Caco-2 (cell line): Measurements from ENCODE around the gene WWOX. TPM values are rescaled to one million over a fixed set of nuclear protein-coding genes. Genes with fewer than 3 reads are reported as not detected.
"Not testable (repeated sequence)": the region's sequence is repeated elsewhere in the genome, so short reads cannot be mapped to it uniquely, and the experiment has no call there.

Experiments
- BruUV-seq: library from RNA; stranded (reverse); fragments of 400-500 nt; replicated peaks from 2 replicates; lab custom pipeline; 2021; lab: Mats Ljungman, UMichigan
- CTCF ChIA-PET: fragments of 300-600 bp; sonication (Branson Sonifier 250); formaldehyde crosslinking; loops from one replicate; lab custom pipeline; 2022; ENCODE audit warnings: antibody characterized with exemption; lab: Charles Lee
- POLR2A ChIA-PET: fragments of 300-600 bp; sonication (Branson Sonifier 250); formaldehyde crosslinking; loops from one replicate; lab custom pipeline; 2022; ENCODE audit warnings: antibody characterized with exemption; lab: Charles Lee
- DNase-seq, 2 experiments: peaks; one replicate each; pipeline versions ENCODE4 v3.0.0 to v3.0.0-alpha.2; 2020 to 2022
- H3K27me3 ChIP-seq: replicated peaks from 2 replicates; pipeline ENCODE4 v1.6.0; 2011; ENCODE audit warnings: low read length; ENCODE audit not compliant: control insufficient read depth, insufficient read depth
- H3K36me3 ChIP-seq: 2 replicates; pipeline ENCODE4 v1.5.1; 2011; ENCODE audit warnings: low read length; ENCODE audit not compliant: control insufficient read depth, insufficient read depth
- H3K4me1 ChIP-seq: fragments of 250-450 bp; sonication (Bioruptor Pico); 2 replicates; pipeline ENCODE4 v1.5.1; 2020; ENCODE audit warnings: mild to moderate bottlenecking
- H3K4me3 ChIP-seq: 2 replicates; pipeline ENCODE4 v1.5.1; 2011; ENCODE audit warnings: low read depth, mild to moderate bottlenecking, control low read depth, low read length
- H3K9me3 ChIP-seq: fragments of 250-450 bp; sonication (Bioruptor Pico); 2 replicates; pipeline ENCODE4 v1.5.1; 2020; ENCODE audit warnings: mild to moderate bottlenecking, moderate library complexity
- H3K27ac Mint-ChIP-seq: one replicate; pipeline ENCODE4 v1.8.0; 2022; ENCODE audit warnings: mixed read lengths; ENCODE audit not compliant: unreplicated experiment
- H3K27me3 Mint-ChIP-seq: one replicate; pipeline ENCODE4 v1.8.0; 2022; ENCODE audit warnings: mixed read lengths; ENCODE audit not compliant: insufficient read depth, unreplicated experiment
- H3K36me3 Mint-ChIP-seq: one replicate; pipeline ENCODE4 v1.8.0; 2022; ENCODE audit warnings: mild to moderate bottlenecking, mixed read lengths; ENCODE audit not compliant: insufficient read depth, unreplicated experiment
- H3K4me1 Mint-ChIP-seq: one replicate; pipeline ENCODE4 v1.8.0; 2022; ENCODE audit warnings: low read depth, mixed read lengths; ENCODE audit not compliant: unreplicated experiment
- H3K4me3 Mint-ChIP-seq: one replicate; pipeline ENCODE4 v1.8.0; 2022; ENCODE audit warnings: mild to moderate bottlenecking, moderate library complexity, mixed read lengths; ENCODE audit not compliant: unreplicated experiment
- H3K9me3 Mint-ChIP-seq: one replicate; pipeline ENCODE4 v1.8.0; 2022; ENCODE audit warnings: mixed read lengths; ENCODE audit not compliant: unreplicated experiment
- CTCF ChIP-seq, 2 experiments: fragments of 200-600 bp in 1 of 2; IDR thresholded peaks; 1 replicate in 1 of 2; 2 replicates in 1 of 2; pipeline versions ENCODE4 v1.5.1 to v1.8.0; 2011 to 2022; ENCODE audit warnings: antibody characterized with exemption in 1 of 2, control low read depth in 1 of 2, inconsistent platforms in 1 of 2, low read depth in 1 of 2, low read length in 1 of 2, mild to moderate bottlenecking in 1 of 2, moderate library complexity in 1 of 2; ENCODE audit not compliant: insufficient read depth in 1 of 2, severe bottlenecking in 1 of 2, unreplicated experiment in 1 of 2
- intact Hi-C: fragments of 100-400 bp; cut with micrococcal nuclease; formaldehyde crosslinking; loops from one replicate; pipeline ENCODE4 v1.10.0; 2022; ENCODE audit not compliant: unreplicated experiment
- total RNA-seq: library from RNA; stranded (reverse); gene quantifications from 2 replicates; pipeline ENCODE4 v1.2.3, GENCODE V29; 2022

The WWOX gene
- total RNA-seq, 1 experiment from 2014 or later: 45.0 TPM

GRCh38 chr16:78057803-78058564 is 41.5 kb upstream of the WWOX start:
- Histone ChIP-seq H3K4me3 (no peak overlapping the region), H3K9me3 (no peaks in the 10 kb centered on the region), H3K4me1 (peaks cover 15% of the 10 kb centered on the region), H3K27me3 (no peaks in the 10 kb centered on the region), H3K36me3 (no peaks in the 10 kb centered on the region)
- H3K27ac Mint-ChIP-seq: no peak overlapping the region
- peaks cover 22% of the 10 kb centered on the region for H3K4me1 Mint-ChIP-seq
- POLR2A ChIA-PET: no interaction called here
- no peak for TF ChIP-seq CTCF (IDR thresholded peaks at IDR 0.05; ENCODE audit: insufficient read depth in 1 of 2, low read depth in 1 of 2, low read length in 1 of 2, severe bottlenecking in 1 of 2, unreplicated experiment in 1 of 2)
- H3K27me3 Mint-ChIP-seq: no peaks in the 10 kb centered on the region
- DNase-seq: no peak
- CTCF ChIA-PET: interaction anchor here (1.3 kb wide), 1 partner anchor 36 kb away, joined by 3 read pairs; no protein-coding TSS in a partner anchor
- intact Hi-C loops: no loop called here
- no TSS peak for BruUV-seq
- no peaks in the 10 kb centered on the region for H3K9me3 Mint-ChIP-seq
- H3K4me3 Mint-ChIP-seq: no peak overlapping the region
- H3K36me3 Mint-ChIP-seq: no peaks in the 10 kb centered on the region

GRCh38 chr16:78059806-78060205 is 39.6 kb upstream of the WWOX start:
- CTCF ChIA-PET: interaction anchor here (0.6 to 1.4 kb wide), 3 partner anchors 9 to 34 kb away, joined by 3 to 12 read pairs (median 7); no protein-coding TSS in a partner anchor
- DNase-seq, H3K9me3 ChIP-seq, BruUV-seq, POLR2A ChIA-PET, H3K27me3 ChIP-seq, H3K9me3 Mint-ChIP-seq, H3K4me3 ChIP-seq, H3K27me3 Mint-ChIP-seq, H3K4me3 Mint-ChIP-seq, H3K36me3 ChIP-seq, H3K36me3 Mint-ChIP-seq: not testable (repeated sequence)
- Mint-ChIP-seq H3K4me1 (peaks cover 22% of the 10 kb centered on the region), H3K27ac (peak overlapping the region; percentile 75)
- intact Hi-C loops: loop anchor here (1.0 kb wide), 2 partner anchors 34 to 39 kb away; partner anchors contain the start of gene WWOX
- peaks cover 15% of the 10 kb centered on the region for H3K4me1 ChIP-seq

- H3K4me3 Mint-ChIP-seq: peak overlapping the region; percentile 16
- no peaks in the 10 kb centered on the region for H3K9me3 ChIP-seq
- peak; percentile 16 to 39 for TF ChIP-seq CTCF (IDR thresholded peaks at IDR 0.05; ENCODE audit: insufficient read depth in 1 of 2, low read depth in 1 of 2, low read length in 1 of 2, severe bottlenecking in 1 of 2, unreplicated experiment in 1 of 2)
- peaks cover 15% of the 10 kb centered on the region for H3K4me1 ChIP-seq
- peak in 1 of 2 experiments; percentile 25 for DNase-seq
- no peaks in the 10 kb centered on the region for H3K9me3 Mint-ChIP-seq
- H3K4me1 Mint-ChIP-seq: peaks cover 25% of the 10 kb centered on the region
- intact Hi-C loops: loop anchor here (1.0 kb wide), 2 partner anchors 34 to 39 kb away; partner anchors contain the start of gene WWOX
- no peaks in the 10 kb centered on the region for H3K27me3 ChIP-seq
- H3K36me3 Mint-ChIP-seq: no peaks in the 10 kb centered on the region
- no peaks in the 10 kb centered on the region for H3K27me3 Mint-ChIP-seq
- POLR2A ChIA-PET: no interaction called here
- H3K4me3 ChIP-seq: no peak overlapping the region
- no peaks in the 10 kb centered on the region for H3K36me3 ChIP-seq
- peak overlapping the region; percentile 75 for H3K27ac Mint-ChIP-seq
- CTCF ChIA-PET: interaction anchor here (0.6 to 1.4 kb wide), 4 partner anchors 10 to 33 kb away, joined by 3 to 12 read pairs (median 5); no protein-coding TSS in a partner anchor
- BruUV-seq: no TSS peak
Measured at GRCh38 chr16:78060295-78060694, 39.2 kb upstream of the WWOX start.
